ENCODE data around the gene ZNF607.
"Not testable (repeated sequence)": the region's sequence is repeated elsewhere in the genome, so short reads cannot be mapped to it uniquely, and the experiment has no call there.

The ZNF607 gene

DNA sequence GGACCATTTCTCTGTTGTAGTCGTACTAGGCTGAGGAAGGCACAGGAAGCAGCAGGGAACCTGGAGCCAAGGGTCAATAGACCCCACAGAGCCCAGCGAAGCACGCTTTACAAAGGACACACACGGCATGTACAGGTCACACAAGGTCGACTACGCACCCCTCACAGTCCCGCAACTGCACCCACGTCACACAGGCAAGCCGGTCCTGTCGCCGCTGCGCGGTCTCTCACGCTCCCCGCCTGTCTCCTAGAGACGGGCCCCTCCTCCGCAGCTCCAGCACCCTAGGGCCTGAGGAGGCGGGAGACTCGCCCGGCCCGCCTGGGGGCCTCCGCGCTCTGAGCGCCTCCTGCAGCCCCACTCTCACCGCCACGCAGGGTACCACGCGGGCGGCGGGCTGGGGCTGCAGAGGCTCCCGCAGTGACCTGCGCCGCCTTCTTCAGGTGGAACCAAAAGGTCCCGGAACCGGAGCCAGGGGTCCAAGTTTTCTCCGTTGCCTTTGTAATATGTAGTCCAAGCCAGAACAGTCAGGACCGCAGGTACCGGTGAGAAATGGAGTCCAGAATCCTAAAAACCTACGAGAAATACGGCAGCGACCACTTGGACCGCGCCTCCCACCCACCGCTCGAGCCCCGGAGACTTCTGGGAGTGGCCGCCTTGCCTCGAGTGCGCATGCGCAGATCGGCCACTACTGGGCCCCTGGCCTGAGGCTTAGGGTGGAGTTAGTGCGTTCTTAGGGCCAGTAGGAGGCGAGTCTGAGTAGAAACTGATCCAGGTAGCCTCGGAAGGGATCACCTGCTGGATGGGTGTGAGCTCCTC is at the start of gene ZNF607:
Gene ZNF607, minus strand, starts transcription at position 651 of the 816 bp plus-strand sequence. CDS start 8,143 bp downstream, outside the sequence.
- FAIRE-seq = peak; percentile 77

DNA sequence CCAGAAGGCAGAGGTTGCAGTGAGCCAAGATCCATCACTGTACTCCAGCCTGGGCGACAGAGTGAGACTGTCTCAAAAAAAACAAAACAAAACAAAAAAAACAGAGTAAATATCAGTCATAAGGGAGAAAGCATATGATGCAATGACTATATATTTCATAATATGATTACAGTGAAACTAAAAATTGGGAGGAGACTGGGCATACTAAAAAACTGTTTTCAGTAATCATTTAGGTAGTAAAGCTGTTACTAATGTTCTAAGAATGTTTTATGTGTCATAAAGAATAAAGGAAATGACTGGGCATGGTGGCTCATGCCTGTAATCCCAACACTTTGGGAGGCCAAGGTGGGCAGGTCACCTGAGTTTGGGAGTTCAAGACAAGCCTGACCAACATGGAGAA is 43.9 kb upstream of the ZNF607 start:
- FAIRE-seq = no peak

DNA sequence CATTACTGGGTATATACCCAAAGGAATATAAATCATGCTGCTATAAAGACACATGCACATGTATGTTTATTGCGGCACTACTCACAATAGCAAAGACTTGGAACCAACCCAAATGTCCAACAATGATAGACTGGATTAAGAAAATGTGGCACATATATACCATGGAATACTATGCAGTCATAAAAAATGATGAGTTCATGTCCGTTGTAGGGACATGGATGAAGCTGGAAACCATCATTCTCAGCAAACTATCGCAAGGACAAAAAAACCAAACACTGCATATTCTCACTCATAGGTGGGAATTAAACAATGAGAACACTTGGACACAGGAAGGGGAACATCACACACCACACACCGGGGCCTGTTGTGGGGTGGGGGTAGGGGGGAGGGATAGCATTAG is 38.1 kb upstream of the ZNF607 start:
- FAIRE-seq = not testable (repeated sequence)

DNA sequence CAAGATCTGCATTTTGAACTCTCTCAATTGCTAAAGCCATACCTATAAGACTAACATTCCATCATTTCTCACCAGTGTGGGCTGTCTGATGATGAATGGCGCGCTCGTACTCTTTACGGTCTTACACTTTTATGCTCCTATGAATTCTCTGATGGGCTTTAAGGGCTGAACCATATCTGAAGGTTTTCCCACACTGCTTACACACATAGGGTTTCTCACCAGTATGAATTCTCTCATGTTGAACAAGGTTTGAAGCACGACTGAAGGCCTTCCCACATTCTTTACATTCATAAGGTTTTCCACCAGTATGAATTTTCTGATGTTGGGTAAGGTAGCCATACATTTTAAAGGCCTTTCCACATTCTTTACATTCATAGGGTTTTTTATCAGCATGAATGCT is 18.8 kb upstream of the ZNF607 start:
- no peak for FAIRE-seq

DNA sequence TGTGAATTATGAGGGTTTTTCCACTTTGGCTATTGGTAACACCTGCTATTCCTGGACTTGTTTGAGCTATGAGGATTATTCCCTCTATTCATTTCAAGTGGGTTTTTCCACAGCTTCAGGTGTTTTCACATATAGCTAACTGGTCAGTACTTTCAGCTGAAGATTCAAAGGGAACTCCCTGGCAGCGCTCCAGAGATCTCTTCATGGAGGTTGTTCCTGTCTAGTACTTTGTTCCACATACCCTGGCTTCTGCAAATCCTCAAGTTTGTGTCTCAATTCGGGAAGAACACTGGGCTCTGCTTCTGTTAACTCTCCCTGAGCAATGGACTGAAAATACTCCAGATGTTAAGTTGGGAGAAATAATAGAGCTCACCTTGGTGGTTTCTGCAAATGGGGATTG is 5.6 kb upstream of the ZNF607 start:
- FAIRE-seq = no peak

DNA sequence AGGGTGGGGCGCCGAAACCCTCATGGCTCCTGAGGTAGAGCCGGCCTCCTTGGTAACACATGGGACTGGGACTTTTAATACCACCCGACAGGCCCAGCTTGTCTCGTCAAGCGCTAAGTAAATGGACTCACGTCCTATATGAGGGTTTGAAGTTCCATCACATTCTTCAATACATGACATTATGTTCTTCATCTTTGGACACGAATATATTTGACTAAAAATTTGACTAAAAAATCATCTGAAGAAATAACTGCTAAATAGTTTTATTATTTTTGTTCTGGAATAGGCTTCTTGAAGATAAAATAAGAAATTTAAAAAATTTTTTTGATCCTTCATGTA is 335 bp upstream of the ZNF607 start:
- FAIRE-seq = peak; percentile 68

DNA sequence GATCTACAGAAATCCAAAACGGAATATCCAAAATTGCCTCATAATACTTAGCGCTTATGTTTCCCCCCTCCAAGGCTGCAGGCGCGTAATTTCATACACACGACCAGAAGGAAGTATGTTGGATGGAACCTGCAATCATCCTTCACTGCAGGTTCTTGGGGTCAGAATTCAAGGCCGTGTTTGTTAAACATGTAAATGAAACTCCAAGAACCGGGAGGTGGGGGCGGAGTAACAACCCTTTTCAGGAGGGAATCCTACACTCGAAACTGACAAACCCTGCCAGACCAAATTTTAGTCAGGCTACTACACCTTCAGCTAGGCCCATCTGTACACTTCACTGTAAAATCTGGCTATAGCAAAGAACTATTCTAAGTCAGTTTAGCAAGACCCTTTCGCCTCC is 1.3 kb downstream of the ZNF607 start:
- FAIRE-seq = no peak

DNA sequence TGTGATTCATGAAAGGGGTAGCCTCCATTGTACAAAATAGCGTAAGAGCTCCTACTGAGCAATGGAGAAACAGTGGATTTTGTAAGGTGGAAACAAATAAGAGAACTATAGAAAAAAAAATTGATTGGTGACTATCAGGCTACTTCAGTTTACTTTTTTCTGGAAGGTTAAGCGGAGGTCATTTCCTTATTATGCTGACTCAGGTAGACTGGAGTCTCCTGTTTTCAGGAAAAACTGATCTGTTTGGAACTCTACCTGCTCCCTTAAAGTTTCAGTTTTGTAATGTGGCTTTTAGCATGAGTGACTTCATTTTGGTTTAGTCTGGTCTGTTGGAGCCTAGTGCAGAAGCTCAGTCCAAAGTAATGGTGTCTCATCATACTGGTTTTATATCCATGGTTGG is 3.4 kb downstream of the ZNF607 start:
- no peak for FAIRE-seq

DNA sequence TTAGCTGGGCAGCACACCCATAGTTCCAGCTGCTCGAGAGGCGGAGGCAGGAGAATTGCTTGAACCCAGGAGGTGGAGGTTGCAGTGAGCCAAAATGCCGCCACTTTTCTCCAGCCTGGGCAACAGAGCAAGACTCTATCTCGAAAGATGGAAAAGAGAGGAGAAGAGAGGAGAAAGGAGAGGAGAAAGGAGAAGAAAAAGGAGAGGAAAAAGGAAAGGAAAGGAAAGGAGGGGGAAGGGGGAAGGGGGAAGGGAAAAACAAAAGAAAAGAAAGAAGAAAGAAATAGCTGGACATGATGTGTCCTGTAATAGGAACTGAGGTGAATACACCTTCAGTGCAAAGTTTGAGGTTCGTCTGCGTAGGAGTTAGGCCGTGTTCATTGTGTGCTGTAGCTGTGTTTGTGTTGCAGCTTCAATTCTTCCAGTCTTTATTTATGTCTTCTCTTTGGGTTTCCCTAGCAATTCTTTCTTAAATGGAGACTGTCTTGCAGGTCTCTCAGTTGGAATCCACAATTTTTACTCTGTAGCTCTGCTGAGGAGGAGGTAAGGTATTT is 13.4 kb downstream of the ZNF607 start:
- no peak for FAIRE-seq

DNA sequence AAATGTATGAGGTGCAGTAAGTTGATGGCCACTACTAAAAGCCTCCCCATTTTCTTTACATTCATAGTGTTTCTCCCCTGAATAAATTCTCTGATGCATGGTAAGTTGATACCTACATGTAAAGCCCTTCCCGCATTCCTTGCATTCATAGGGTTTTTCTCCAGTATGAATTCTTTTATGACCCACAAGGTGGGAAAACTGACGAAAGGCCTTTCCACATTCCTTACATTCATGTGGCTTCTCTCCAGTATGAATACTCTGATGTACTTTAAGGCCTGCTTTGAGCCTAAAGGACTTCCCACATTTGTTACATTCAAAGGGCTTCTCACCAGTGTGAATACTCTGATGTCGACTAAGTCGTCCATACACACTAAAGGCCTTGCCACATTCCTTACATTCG is 20.5 kb downstream of the ZNF607 start:
- FAIRE-seq = no peak

DNA sequence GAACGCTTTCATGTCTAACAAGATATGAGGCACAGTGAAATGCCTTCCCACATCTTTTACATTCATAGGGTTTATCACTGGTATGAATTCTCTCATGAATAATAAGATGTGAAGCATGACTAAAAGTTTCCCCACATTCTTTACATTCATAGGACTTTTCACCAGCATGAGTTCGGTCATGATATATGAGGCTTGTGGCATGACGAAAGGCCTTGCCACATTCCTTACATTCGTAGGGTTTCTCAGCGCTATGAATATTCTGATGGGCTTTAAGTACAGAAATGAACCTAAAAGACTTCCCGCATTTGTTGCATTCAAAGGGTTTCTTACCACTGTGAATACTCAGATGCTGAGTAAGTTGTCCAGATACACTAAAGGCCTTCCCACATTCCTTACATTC is 21.3 kb downstream of the ZNF607 start:
- FAIRE-seq = no peak

DNA sequence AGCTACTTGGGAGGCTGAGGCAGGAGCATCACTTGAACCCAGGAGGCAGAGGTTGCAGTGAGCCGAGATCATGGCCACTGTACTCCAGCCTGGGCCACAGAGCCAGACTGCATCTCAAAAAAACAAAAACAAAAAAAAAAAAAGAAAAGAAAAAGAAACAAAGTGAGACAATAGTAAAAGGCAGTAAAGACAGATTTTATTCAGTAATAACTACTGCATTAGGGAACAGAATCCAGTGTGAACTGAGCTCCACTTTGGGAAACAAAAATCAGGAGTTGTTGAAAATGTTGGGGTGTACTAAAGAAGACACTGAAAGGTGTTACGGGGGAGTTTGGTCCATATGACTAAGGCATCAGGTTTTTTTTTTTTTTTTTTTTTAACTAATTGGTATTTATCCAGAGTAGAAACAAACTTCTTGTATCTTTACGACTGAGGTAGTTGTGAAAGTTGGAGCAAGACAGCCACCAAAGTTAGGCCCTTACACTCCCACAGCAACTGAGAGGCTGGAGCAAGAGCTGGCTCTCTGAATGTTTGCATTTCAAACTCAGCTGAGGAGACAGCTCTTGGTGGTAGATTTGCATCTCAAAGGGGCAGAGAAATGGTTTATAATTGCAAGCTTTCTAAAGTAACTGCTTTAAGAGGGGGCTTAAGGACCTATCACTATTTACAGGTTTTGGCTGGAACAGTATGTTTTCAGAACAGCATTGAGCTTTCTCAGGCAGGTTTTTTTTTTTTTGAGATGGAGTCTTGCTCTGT is 24.2 kb downstream of the ZNF607 start:
- no peak for FAIRE-seq

DNA sequence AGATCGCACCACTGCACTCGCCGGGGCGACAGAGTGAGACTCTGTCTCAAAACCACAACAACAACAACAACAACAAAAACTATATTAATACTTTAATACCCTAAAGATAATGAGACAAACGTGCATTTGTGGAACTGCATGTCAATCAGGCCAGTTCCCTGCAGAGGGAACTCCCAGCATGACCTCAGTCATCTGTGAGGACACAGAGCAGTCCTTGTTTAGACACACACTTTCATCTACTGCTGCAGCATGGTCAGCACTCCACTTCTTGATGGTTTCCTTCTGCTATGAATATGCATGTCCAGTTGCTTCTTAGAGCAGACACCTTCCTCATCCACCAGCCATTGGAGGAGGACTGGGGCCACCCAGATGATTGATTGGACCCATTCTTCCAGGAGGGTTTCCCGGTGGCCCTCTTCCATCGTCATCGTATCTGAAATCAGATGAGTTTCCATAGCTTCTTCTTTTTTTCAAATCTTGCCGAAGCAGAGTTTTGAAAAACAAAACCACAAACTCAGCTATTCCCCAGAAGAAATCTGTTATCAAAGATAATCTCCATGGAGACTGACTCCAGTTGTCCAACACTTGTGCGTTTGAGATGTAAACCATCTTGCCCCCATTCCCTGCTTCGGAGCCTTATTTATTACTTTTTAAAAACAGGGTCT is 26.5 kb downstream of the ZNF607 start:
- FAIRE-seq = no peak

DNA sequence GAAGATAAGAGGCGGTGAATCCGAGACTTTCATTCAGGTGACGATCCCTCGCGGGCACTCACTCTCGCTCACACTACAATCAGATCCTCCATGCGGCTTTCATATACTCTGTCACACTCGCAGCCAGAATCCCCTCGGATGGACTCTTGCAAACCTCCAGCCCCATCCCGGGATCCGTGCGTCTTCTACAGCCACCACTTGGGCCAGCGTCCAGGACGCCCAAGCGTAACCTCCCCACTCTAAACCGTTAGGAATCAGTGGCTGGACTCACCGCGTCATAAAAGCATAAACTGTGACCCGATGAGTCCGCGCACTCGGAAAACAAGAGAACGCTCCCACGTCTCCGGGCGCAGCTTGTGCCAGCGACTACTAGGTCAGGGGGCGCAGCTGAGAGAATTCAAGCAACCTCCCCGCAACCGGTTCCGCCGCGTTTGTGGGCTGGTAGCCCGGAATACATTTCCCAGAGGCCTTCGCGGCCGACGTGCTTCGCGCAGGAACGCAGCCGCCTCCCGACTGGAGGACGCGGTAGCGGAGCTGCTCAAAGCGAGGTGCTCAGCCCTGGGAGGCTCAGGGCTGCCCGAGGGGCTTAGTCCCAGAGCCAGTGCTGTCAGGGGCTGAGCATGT is 27.6 kb downstream of the ZNF607 start:
- peak; percentile 47 for FAIRE-seq

DNA sequence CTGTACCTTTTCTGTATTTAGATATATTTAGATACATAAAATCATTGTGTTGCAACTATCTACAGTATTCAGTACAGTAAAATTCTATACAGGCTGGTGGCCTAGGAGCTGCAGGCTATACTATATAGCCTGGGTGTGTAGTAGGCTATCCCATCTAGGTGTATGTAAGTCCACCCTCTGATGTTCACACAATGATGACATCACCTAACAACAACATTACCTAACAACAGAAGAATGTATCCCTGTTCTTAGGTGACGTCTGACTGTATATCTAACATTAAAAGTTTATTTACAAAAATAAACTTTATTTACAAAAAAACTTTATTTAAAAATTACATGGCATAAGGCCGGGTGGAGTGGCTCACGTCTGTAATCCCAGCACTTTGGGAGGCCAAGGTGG is 36.0 kb downstream of the ZNF607 start:
- FAIRE-seq = no peak

DNA sequence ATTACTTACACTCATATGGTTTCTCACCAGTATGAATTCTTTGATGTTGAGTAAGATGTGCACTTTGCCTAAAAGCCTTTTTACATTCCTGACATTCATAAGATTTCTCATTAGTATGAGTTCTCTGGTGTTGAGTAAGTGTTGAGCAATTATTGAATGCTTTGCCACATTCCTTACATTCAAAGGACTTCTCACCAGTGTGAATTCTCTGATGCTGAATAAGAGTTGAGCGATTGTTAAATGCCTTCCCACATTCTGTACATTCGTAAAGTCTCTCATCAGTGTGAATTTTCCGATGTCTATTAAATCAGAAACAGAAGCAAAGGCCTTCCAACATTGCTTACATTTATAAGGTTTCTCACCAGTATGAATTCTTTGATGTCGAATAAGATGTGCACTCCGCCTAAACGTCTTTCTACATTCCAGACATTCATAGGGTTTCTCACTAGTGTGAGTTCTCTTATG is 50.1 kb downstream of the ZNF607 start:
- FAIRE-seq = no peak

DNA sequence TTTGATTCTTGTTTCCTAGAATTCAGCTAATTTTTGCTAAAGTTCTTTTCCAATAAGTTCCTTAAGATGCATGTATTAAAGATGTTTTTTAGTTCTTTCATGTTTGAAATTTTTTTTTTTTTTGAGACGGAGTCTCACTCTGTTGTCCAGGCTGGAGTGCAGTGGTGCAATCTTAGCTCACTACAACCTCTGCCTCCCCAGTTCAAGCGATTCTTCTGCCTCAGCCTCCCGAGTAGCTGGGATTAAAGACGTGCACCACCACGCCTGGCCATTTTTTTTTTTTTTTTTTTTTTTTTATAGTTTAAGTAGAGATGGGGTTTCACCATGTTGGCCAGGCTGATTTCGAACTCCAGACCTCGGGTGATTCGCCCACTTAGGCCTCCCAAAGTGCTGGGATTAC is 62.4 kb downstream of the ZNF607 start:
- FAIRE-seq = not testable (repeated sequence)

DNA sequence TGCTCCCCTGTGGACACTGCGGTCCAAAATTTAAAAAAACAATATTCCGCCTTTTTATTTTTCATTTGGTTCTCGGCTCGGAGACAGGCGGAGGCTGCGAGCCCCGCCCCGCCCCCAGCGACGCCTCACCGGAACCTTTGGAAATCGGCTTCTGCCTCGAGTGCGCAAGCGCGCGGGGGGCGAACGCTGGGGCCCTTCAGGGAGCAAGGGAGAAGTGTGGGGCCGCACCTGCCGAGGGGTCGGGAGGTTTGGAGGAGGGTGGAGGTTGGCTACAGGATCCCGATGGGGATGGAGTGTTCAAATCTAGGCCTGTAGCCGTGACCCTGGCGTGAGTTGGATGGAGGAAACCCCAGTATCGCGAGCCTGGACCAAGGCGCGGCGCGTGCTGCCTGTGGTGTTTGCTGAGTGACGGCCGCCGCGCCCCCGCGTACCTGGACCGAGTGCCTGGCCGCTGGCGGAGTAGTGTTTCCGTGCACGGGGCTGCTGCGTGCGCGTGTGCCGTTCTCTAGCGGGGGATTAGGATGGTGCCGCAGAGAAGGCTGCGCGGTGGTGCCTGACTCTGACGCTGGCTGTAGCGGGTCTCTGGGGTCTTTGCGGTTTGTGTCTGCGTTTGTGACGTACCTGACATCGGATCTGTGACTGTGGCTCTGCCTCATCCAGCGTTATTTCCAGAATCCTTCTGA is 63.7 kb downstream of the ZNF607 start:
- FAIRE-seq = no peak

DNA sequence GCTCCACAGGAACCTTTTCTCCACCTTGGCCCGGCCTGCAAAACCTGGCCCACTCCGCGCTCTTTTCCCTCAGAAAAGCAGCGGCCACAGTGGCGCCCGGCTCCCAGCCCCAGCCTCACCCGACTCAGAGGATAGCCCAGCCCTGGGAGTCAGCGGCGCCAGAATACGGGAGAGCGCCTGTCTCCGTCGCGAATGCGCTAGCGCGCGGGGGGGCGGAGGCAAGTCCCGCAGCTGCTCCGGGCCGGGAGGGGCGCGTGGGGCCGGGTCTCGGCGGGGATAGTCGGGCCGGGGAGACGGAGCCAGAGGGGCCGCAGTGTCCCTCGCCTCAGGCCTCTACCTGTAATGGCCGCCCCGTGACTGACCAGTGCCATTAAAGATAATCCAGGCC is 64.3 kb downstream of the ZNF607 start, which contains the start of gene ZFP30:
Gene ZFP30, minus strand, starts transcription at position 165 of the 388 bp plus-strand sequence. CDS start 7,643 bp downstream, outside the sequence.
- no peak for FAIRE-seq

DNA sequence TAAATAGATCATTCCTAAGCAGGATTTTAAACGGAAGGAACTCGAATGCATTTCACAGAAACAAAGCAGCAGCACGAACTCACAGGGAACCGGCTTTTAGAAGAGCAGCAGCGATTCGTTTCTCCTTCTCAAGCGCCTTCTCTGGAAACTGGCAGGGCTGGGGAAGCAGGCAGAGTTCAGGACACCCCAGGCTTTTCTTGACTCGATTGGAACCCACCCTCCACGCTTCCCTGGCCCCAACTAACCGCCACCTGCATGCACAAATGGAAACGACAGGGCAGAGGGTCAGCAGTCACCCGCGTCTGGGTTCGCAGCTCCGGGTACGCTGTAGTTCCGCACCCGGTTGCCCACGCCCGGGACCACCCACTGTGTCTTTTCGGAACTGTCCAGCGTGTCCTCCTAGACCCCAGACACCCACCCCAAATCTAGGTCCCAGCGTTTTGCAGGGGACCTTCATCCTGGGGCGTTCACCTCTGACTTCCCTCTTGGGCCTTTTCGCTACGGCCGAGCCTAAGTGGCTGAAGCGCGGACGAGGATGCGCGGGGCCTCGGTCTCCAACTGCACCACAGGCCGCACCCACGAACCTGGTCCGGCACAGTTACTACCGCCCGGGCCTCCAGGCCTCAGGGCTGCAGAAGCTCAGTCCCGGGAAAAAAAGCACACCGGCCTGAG is 64.8 kb downstream of the ZNF607 start:
- no peak for FAIRE-seq

DNA sequence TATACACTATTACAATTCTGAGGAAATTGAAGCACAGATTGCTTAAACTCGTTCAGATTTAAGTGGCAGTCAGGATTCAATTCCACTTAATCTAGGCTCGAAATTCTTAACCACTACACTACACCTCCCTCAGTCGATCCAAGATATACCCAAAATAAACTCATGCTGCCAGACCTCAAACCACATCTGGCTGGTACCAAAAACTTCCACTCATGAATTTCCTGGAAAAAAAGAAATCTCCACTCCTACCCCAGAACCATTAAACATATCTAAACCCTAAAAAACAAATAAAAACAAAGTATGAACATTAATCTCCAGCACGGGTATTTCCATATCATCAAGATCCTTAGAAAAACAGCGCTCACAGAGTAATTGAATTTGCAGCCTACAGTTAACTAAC is 65.4 kb downstream of the ZNF607 start:
- no peak for FAIRE-seq
